ENCODE measurements around the gene SARS1. TPM values are rescaled to one million over a fixed set of nuclear protein-coding genes. Genes with fewer than 3 reads are reported as not detected.

The SARS1 gene
- total and polyA plus RNA-seq, 2 of the 8 experiments (the other 6 are each of a cell fraction or from before 2014, with no cell fraction given) = 83.1 to 146 TPM

DNA sequence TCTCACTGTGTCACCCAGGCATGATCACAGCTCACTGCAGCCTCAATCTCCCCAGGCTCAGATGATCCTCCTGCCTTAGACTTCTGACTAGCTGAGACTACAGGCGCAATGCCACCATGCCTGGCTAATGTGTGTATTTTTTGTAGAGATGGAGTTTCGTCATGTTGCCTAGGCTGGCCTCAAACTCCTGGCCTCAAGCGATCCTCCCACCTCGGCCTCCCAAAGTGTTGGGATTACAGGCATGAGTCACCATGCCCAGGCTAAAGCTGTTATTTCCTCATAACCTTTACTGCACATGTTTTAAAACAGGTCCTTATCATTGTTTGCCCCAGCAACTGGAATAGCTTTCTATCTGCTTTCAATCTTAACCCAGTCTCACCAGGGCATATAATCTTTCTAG, 2.9 kb downstream of the SARS1 start (continued):
- TF ChIP-seq CBX5 (IDR thresholded peaks at IDR 0.05; ENCODE audit: low read depth, low read length) = no peak
